HG03378 (cell line): ENCODE results near the gene RUNX1.
"Not testable (repeated sequence)": the region's sequence is repeated elsewhere in the genome, so short reads cannot be mapped to it uniquely, and the experiment has no call there.

ENCODE experiments used
- ATAC-seq: cut with Tn5 transposase; IDR thresholded peaks from one replicate; pipeline ENCODE4 v1.9.1; 2021; ENCODE audit warnings: mild to moderate bottlenecking, moderate library complexity; ENCODE audit not compliant: unreplicated experiment

RUNX1 gene

GRCh38 chr21:34994766-34995631 lies 54.1 kb downstream of the RUNX1 start:
- ATAC-seq = no peak

GRCh38 chr21:34993521-34993921 lies 55.6 kb downstream of the RUNX1 start:
- ATAC-seq = not testable (repeated sequence)

DNA sequence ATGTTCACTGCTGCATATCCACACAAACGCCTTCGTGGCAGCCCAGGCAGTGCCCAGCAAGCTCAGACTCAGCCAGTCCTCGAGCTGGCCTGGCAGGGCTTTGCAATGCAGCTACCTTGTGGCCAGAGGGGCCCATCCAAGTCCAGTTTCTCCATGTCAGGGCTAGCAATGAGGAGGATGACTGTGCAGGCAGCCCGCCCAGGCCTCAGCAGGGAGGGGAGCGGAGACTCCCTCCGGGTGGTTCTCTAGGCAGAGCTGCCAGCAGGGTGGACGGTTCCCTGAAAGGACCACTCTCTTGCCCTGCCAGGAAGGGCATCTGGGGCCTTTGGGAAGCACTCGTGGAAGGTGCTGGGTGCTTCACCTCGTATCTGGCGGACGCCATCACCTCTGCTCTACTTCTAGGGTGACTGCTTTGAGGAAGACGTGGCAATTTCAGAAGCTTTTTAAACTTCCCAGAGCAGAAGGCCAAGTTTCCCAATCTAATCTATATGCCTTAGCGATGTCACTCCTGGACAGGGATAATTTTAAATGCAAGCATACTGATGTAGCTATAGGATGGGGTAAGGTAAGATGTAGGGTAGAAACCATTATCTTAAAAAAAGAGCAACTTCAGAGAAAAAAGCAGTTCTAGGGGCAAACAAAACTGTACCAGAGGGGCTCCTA lies 56.2 kb downstream of the RUNX1 start:
- ATAC-seq = no peak

- no peak for ATAC-seq
These were observed 56.9 kb downstream of the RUNX1 start for GRCh38 chr21:34992180-34992579.

DNA sequence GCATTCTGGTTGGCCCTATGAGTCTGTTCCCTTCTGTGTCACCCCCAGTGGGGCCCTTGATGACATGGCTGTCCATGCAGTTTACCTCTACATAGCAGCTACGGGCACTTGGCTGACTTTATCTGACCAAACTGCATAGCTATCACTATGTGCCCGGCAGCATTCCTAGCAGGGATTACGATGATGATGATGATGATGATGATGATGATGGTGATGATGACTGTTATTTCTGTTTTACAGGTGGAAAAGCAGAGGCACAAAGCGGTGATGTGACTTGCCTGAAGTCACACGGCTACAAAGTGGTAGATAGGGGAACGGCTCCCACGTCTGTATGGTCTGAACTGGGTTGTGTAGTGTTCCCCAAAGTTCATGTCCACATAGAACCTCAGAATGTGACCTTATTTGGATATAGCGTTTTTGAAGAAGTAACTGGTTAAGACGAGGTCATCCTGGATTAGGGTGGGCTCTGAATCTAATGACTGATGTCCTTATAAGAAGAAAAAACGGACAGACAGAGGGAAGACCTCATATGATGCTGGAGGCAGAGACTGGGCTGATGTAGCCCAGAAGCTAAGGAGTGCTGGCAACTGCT lies 57.6 kb downstream of the RUNX1 start:
- ATAC-seq = no peak

DNA sequence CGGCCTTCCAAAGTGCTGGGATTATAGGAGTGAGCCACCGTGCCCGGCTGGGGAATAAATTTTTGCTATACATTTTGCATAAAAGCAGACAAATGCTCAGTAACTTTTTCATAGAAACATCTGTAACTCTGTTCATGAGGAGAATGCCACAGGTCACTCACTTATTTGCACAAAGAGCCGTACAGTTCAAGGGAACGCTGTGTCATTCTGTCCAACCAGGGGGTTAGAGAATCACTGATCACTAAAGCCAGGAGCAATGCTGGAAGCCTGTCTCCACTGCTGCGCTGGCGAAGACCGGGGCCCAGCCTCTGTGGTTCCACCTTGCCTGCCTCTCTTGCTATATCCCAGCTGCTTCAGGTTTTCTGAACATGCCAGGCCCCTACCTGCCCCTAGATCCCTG lies 58.3 kb downstream of the RUNX1 start:
- no peak for ATAC-seq

DNA sequence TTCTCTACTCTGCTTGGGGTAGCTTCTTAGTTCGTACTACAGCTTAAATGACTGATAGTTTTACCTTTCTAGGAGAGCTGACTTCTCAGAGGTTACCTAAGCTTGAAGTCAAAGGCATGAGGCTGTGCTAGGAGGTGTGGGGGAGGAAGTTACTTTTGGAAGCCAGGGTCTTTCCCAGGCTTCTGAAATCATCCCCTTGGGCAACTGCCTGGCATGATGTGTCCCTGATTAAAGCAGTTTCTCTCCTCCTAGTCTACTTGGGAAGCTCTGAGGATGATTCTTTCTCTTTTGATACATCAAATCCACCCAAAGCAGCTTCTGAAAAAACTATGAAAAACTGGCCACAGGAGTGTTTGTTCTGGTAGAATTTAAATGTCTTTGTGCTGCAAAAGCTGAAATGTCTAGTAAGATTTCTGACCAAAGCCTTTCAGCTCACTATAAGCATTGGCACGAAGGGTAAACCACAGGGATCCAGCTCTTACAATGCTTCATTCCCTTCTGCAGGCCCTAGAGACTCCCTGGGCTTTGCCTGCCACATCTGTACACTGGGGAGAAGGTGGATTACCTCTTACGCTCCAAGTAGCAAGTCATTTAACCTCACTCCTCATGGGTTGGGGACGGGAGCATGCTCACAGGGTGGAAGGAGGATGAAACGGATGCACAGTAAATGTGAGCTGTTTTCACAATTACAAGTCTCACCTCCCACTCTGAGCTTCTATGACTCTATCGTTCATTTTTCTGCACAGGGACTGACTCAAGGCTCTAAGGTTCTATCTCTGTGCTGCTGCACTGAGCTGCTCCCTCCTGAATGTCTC lies 59.6 kb downstream of the RUNX1 start:
- no peak for ATAC-seq

GRCh38 chr21:34988625-34989024 lies 60.5 kb downstream of the RUNX1 start:
- ATAC-seq = no peak

GRCh38 chr21:34988139-34988538 lies 61.0 kb downstream of the RUNX1 start:
- ATAC-seq = no peak

GRCh38 chr21:34987501-34988072 lies 61.5 kb downstream of the RUNX1 start:
- ATAC-seq = peak; percentile 14

- ATAC-seq = peak; percentile 62
These were observed 62.3 kb downstream of the RUNX1 start for GRCh38 chr21:34986561-34987500.

GRCh38 chr21:34984356-34985058 lies 64.6 kb downstream of the RUNX1 start:
- no peak for ATAC-seq

GRCh38 chr21:34983680-34984086 lies 65.4 kb downstream of the RUNX1 start:
- peak; percentile 49 for ATAC-seq

DNA sequence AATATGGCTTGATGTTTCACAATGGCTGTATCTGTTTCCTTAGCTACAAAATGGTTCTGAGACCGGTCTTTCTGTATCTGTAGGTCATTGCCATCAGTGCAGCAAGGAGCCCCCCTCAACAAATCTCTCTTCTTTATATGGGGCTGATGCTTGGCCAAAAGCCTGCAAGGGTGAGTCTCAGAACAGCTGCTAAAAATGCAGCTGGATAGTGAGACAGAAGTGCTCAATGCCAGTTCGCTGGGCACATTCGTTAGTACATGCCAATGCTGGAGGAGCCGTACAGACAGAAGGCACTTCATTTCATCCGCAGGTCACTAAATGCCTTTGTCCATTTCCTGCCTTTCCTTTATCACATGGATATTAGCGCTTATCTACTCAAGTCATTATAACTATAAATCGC lies 67.3 kb downstream of the RUNX1 start:
- ATAC-seq = no peak

DNA sequence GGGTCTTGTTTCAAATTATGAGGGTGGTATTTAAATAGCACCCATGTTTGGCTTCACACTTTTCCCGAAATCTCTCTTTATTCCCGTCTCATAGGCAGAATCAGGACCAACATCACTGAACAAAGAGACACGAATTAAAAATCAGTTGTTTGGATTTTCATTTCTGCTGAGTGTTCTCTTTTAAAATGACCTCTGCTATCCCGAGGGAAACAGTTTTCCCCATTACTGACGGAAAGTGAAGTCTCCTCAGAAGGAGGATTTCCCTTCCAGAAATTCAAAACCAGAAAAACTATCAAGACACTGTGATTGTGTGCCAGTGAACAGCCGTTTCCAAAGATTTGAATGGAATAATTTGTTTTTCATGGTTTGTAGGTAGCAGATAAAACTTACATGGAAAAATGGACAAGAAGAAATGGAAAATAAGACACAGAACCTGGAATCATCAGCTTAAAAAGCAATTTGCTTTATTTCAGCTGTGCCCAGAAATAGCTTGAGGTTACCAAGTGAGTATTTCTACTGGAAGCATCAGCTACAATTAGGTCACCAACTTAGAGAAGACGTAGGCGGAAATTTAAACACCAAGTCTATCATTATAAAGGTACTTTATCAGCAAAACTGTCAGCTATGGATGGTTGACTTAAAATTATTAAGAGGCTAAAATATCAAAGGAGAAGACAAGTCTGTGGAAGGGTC lies 68.5 kb downstream of the RUNX1 start:
- ATAC-seq = no peak

DNA sequence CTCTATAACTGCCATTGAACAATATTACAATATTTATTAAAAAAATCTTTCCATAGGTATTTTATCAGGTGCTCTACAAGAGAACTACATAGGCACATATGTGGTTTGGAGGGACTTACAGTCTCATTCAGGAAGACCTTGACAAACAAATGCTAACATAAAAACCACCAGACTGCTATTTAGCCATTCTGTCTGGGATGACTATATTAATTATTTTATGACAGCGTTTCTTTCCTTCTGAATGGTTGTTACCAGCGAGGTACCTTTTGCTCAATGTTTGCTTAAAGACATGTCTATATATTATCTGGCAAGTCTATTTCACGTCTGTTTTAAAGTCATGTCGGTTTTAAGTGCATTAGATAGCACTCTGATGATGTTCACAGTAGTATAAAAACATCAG lies 69.7 kb downstream of the RUNX1 start:
- ATAC-seq = no peak

GRCh38 chr21:34977333-34977732 lies 71.8 kb downstream of the RUNX1 start:
- ATAC-seq = no peak

DNA sequence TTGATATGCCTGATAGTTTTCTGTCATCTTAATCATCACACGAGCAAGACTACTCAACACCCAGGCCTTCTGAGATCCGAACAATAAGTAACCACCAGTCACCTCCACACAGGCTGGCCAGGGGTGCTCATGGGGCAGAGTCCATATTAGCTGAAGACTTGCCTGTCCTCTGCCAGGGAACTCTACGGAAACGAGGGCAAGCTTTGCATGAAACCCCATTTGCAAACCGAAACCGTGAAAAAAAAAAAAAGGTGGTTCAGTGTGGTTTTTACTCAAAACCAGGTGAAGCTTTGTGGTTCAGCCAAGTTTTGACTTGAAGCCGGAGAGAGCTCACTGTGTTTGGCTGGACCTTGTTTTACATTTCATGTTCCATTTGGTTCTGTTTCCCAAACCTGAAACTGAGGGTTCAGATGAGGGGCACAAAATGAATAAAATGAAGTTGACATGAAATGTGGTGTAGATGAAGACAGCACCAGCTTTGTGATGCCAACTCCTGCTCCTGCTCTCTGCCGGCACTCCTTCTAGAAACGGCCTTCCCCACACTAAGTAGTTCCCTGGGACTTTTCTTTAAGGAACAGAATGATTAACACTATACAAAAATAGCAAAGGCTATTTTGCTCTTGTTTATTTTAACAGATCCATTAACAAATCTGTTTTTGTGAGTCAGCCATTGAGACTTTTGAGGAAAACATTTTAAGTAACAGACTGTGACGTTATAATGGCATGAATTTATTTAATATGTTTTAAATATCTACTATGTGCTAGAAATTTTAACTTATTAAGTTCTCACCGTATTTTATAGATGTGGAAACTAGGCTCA lies 74.7 kb downstream of the RUNX1 start:
- ATAC-seq = peak; percentile 80
